GM21717 (cell line): ENCODE measurements around the gene PTGR2.
A peak's percentile ranks its signal among the peaks of the same experiment; 100 is the strongest.
"Not testable (repeated sequence)": the region's sequence is repeated elsewhere in the genome, so short reads cannot be mapped to it uniquely, and the experiment has no call there.

Experiments used
- ATAC-seq: cut with Tn5 transposase; IDR thresholded peaks from one replicate; pipeline ENCODE4 v1.9.1; 2021; ENCODE audit warnings: mild to moderate bottlenecking, moderate library complexity; ENCODE audit not compliant: unreplicated experiment

PTGR2 gene

GRCh38 chr14:73886449-73887317 lies 35.1 kb downstream of the PTGR2 start, which contains the start of gene ZNF410:
Gene ZNF410 (plus strand): TSS chr14:73886859. CDS start chr14:73892176, 5,317 bp downstream.
- ATAC-seq = peak; percentile 94

DNA sequence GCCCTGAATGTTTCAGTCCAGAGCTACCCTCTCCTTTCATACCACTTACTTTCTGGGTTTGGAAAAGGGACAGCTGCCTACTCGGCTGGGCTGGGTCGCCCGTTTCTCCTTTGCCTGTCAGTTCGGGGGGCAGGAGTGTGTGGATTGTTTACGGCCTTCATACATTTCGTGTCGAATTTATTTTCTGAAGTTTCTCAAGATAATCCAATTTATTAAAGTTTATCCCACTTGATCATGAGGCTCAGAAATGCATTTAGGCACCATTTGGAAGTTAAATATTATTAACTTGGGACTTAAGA lies 35.6 kb downstream of the PTGR2 start:
- ATAC-seq = no peak

DNA sequence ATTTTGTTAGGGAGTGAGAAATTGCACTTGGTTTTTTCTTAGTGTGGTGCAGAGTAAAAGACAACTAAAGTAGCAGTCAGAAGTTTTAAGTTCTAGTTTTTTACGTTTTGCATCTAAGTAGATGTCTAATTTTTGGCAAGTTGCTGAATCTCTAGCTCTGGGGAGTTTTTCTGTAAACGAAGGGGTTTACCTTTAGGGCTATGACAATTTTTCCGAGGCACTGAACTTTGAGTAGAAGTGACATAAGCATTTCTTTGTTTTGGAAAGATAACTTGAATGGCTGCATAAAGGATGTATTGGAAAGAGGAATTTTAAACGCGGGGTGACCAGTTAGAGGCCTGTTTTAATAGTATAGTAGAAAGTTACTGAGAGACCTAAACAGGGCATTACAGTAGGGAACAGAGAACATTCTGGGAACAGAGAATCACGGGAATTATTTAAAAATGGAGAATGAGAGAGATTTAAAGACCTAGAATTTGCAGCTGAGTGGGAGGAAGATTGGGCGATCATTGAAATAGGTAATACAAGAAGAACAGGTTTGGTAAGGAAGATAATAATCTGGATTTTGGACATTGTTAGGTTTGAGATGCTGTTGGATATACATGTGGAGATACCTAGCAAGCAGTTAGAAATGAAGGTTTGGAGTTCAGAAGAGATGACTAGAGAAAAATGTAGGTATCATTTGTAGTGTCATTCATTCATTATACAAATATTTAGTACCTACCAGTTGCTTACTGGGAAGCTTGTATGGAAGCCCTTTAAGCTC lies 36.2 kb downstream of the PTGR2 start:
- no peak for ATAC-seq

DNA sequence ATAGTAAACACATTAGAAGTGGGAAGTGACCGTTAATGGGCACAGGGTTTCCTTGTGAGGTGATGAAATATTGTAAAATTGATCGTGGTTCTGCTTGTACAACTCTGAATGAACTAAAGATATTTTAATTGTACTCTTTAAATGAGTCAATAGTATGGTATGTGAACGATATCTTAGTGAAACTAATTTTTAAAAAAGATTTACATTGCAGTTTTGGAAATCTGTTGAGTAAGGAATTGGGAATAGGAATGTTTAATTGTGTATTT lies 36.8 kb downstream of the PTGR2 start:
- no peak for ATAC-seq

- ATAC-seq = no peak
These were observed 37.3 kb downstream of the PTGR2 start for GRCh38 chr14:73888971-73889370.

DNA sequence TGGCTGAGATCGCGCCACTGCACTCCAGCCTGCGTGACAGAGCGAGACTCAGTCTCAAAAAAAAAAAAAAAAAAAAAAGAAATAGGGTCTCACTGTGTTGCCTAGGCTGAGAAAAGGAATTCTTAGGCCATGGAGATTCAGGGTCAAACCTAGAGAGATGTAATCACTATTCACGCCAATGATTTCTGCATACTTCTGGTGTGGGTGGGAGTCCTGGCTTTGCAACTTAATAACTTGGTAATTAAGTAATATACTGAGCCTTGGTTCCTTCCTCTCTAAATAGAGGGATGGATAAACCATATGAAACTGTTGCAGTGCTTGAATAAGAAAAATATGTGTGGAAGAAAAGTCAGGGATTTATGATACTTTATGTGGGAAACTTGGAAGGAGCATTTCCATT lies 37.7 kb downstream of the PTGR2 start:
- ATAC-seq = no peak

- not testable (repeated sequence) for ATAC-seq
These were observed 42.6 kb downstream of the PTGR2 start for GRCh38 chr14:73894180-73894687.

- no peak for ATAC-seq
These were observed 44.3 kb downstream of the PTGR2 start for GRCh38 chr14:73895939-73896338.

DNA sequence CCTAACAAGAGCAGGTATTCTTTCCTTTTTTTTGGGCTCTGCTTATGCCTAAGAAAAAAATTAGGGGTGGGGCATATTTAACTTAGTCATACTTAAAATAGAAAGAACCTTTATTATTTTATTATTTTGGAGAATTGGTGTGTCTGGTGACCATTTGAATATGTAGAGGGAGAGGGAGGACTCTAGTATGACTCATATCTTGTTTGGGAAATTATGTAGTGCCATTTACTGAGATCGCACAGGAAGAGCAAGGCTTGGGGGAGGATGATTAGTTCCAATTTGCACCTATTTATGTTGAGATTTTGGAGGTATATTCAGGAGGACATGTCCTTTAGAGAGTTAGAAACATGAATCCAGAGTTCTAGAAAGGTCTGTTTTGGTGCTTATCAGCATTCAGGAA lies 44.9 kb downstream of the PTGR2 start:
- no peak for ATAC-seq

GRCh38 chr14:73903028-73903427 lies 51.4 kb downstream of the PTGR2 start:
- ATAC-seq = no peak

- ATAC-seq = no peak
These were observed 58.0 kb downstream of the PTGR2 start for GRCh38 chr14:73909681-73910080.

DNA sequence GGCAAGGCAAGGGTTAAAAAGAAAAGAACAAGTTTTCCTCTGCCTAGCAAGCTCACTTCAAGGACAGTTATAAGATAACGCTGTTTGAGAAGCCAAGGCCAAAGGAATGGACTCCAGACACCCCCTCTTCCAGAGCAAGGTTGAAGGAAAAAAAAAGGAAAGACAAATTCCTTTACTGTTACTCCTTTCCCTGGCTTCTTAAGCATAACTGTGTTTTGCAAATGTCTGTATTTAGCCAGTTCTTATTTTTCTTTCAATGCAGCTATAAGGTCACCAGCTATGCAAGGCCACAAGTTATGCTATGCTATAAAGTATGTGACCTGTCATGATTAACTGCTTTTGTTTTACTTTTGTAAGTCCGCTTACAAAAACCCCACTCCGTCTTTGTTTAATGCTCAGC lies 61.6 kb downstream of the PTGR2 start:
- ATAC-seq = no peak

- ATAC-seq = no peak
These were observed 64.7 kb downstream of the PTGR2 start for GRCh38 chr14:73916324-73916723.

GRCh38 chr14:73919457-73919856 lies 67.8 kb downstream of the PTGR2 start:
- ATAC-seq = not testable (repeated sequence)

GRCh38 chr14:73924337-73924736 lies 72.7 kb downstream of the PTGR2 start:
- no peak for ATAC-seq
